ENCODE measurements around the gene POC5. TPM values are rescaled to one million over a fixed set of nuclear protein-coding genes. Genes with fewer than 3 reads are reported as not detected.

POC5 gene
- total and polyA plus RNA-seq, 2 experiments from 2014 or later = 16.2 to 25.9 TPM

GRCh38 chr5:75707911-75708509 is 9.2 kb downstream of the POC5 start:
- Histone ChIP-seq H2AFZ (no peak overlapping the region), H3K27me3 (ENCODE audit: insufficient read depth) (no peaks in the 10 kb centered on the region), H3K9me2 (ENCODE audit: insufficient read depth) (no peaks in the 10 kb centered on the region), H3K4me3 (no peak overlapping the region), H3K4me2 (no peak overlapping the region), H4K20me1 (replicated peaks; ENCODE audit: insufficient read depth) (no peaks in the 10 kb centered on the region), H3F3A (replicated peaks; ENCODE audit: low read depth) (no peaks in the 10 kb centered on the region), H3K36me3 (ENCODE audit: insufficient read depth) (0 out of 2 replicates have a peak, but pooled peaks cover 15% of the 10 kb centered on the region), H3K79me2 (replicated peaks; ENCODE audit: insufficient read depth) (peaks cover 10% of the 10 kb centered on the region; the same call in 1 of the 2 replicates), H3K27ac (ENCODE audit: low read depth) (no peak overlapping the region), H3K4me1 (ENCODE audit: insufficient read depth) (no peaks in the 10 kb centered on the region)
- no peaks in the 10 kb centered on the region for H3K9me3 Mint-ChIP-seq
- H3K27ac Mint-ChIP-seq = no peak overlapping the region
- no peaks in the 10 kb centered on the region for H3K4me1 Mint-ChIP-seq
- peaks cover 18% of the 10 kb centered on the region; the same call in 2 of the 3 replicates for H3K36me3 Mint-ChIP-seq (ENCODE audit: low read depth)
- peaks cover 2% of the 10 kb centered on the region for H3K27me3 Mint-ChIP-seq (ENCODE audit: insufficient read depth, low read depth, poor library complexity)
- TF ChIP-seq JUNB (IDR thresholded peaks at IDR 0.05; ENCODE audit: unreplicated experiment) (no peak), EZH2phosphoT487 (IDR thresholded peaks at IDR 0.05; ENCODE audit: unreplicated experiment) (no peak), REST (IDR thresholded peaks at IDR 0.05; ENCODE audit: unreplicated experiment) (no peak), ZNF331 (CRISPR knock-in tag; IDR thresholded peaks at IDR 0.05; ENCODE audit: low read depth) (no peak), ZNF114 (CRISPR knock-in tag; IDR thresholded peaks at IDR 0.05) (no peak), POLR2AphosphoS5 (IDR thresholded peaks at IDR 0.05; ENCODE audit: low read depth) (no peak), STAT1 (IDR thresholded peaks at IDR 0.05; ENCODE audit: unreplicated experiment) (no peak), CREB1 (CRISPR knock-in tag; IDR thresholded peaks at IDR 0.05; ENCODE audit: low read depth) (no peak), EZH2 (IDR thresholded peaks at IDR 0.05; ENCODE audit: low read depth, unreplicated experiment) (no peak), ZNF462 (CRISPR knock-in tag; IDR thresholded peaks at IDR 0.05) (no peak), CTCF (conservative IDR thresholded peaks at IDR 0.05; ENCODE audit: low read depth in 2 of 2) (no peak), ETS1 (IDR thresholded peaks at IDR 0.05) (no peak), NANOG (IDR thresholded peaks at IDR 0.05; ENCODE audit: borderline replicate concordance) (no peak)
- ATAC-seq (no peak), DNase-seq (ENCODE audit: low spot score) (no peak)
- no peak overlapping the region for H3K4me3 Mint-ChIP-seq

Data from GM23338 (cell line).